Neural cell (in vitro differentiated cells): Measurements from ENCODE around the gene LANCL2. TPM values are rescaled to one million over a fixed set of nuclear protein-coding genes. Genes with fewer than 3 reads are reported as not detected.
"Not testable (repeated sequence)": the region's sequence is repeated elsewhere in the genome, so short reads cannot be mapped to it uniquely, and the experiment has no call there.

Source experiments
- H2AFZ ChIP-seq: fragments of 200-600, 300-800 bp; sonication (generic), shearing (Covaris generic); 2 replicates; pipeline ENCODE4 v1.6.0; 2014; ENCODE audit warnings: low read depth, mild to moderate bottlenecking, antibody characterized with exemption, low read length, moderate library complexity
- H3F3A ChIP-seq: fragments of 200-600 bp; shearing (Covaris generic); 2 replicates; pipeline ENCODE4 v1.6.1; 2016; ENCODE audit warnings: mild to moderate bottlenecking, moderate library complexity, mixed read lengths, antibody characterized with exemption, low read length; ENCODE audit not compliant: insufficient read depth, poor library complexity, severe bottlenecking
- H3K27ac ChIP-seq: fragments of 200-600, 300-800 bp; sonication (generic), shearing (Covaris generic); 2 replicates; pipeline ENCODE4 v1.5.1; 2014; ENCODE audit warnings: mild to moderate bottlenecking, low read length, moderate library complexity
- H3K27me3 ChIP-seq: fragments of 300-800, 200-600 bp; sonication (generic), shearing (Covaris generic); 2 replicates; pipeline ENCODE4 v1.6.0; 2014; ENCODE audit warnings: mild to moderate bottlenecking, low read depth, low read length, moderate library complexity; ENCODE audit not compliant: insufficient read depth
- H3K36me3 ChIP-seq: fragments of 300-800, 200-600 bp; sonication (generic), shearing (Covaris generic); 2 replicates; pipeline ENCODE4 v1.5.1; 2014; ENCODE audit warnings: mild to moderate bottlenecking, antibody characterized with exemption, low read length, moderate library complexity; ENCODE audit not compliant: insufficient read depth
- H3K4me2 ChIP-seq: fragments of 300-800, 200-600 bp; sonication (generic), shearing (Covaris generic); 2 replicates; pipeline ENCODE4 v1.6.0; 2014; ENCODE audit warnings: mild to moderate bottlenecking, low read length
- H3K4me3 ChIP-seq: fragments of 300-800, 200-600 bp; sonication (generic), shearing (Covaris generic); 2 replicates; pipeline ENCODE4 v1.5.1; 2014; ENCODE audit warnings: mild to moderate bottlenecking, low read length, moderate library complexity
- H3K79me2 ChIP-seq: fragments of 200-600 bp; shearing (Covaris generic); replicated peaks from 2 replicates; pipeline ENCODE4 v1.6.0; 2014; ENCODE audit warnings: mild to moderate bottlenecking, low read length, moderate library complexity; ENCODE audit not compliant: insufficient read depth
- H3K9ac ChIP-seq: fragments of 300-800, 200-600 bp; sonication (generic), shearing (Covaris generic); 2 replicates; pipeline ENCODE4 v1.6.1; 2016; ENCODE audit warnings: mild to moderate bottlenecking, low read length, mixed read lengths
- H3K9me2 ChIP-seq: fragments of 200-600 bp; shearing (Covaris generic); 2 replicates; pipeline ENCODE4 v1.6.1; 2016; ENCODE audit warnings: mild to moderate bottlenecking, low read length, mixed read lengths; ENCODE audit not compliant: insufficient read depth
- H3K9me3 ChIP-seq: fragments of 200-600, 300-800 bp; sonication (generic), shearing (Covaris generic); 2 replicates; pipeline ENCODE4 v1.6.1; 2016; ENCODE audit warnings: mild to moderate bottlenecking, mixed run types, low read length, moderate library complexity, mixed read lengths
- H4K20me1 ChIP-seq: fragments of 200-600 bp; shearing (Covaris generic); 2 replicates; pipeline ENCODE4 v1.6.1; 2016; ENCODE audit warnings: mild to moderate bottlenecking, mixed run types; ENCODE audit not compliant: insufficient read depth
- EP300 ChIP-seq: fragments of 450-650 bp; conservative IDR thresholded peaks from 2 replicates; pipeline ENCODE4 v1.6.1; 2014; ENCODE audit warnings: antibody characterized with exemption, mild to moderate bottlenecking, moderate library complexity; ENCODE audit not compliant: poor library complexity, severe bottlenecking
- EZH2 ChIP-seq: fragments of 200-600, 300-800 bp; shearing (Covaris generic), sonication (generic); IDR thresholded peaks from 2 replicates; pipeline ENCODE4 v1.6.1; 2014; ENCODE audit warnings: antibody characterized with exemption, low read length, borderline replicate concordance, mild to moderate bottlenecking; ENCODE audit not compliant: insufficient read depth, poor library complexity, severe bottlenecking
- MXI1 ChIP-seq: fragments of 450-650 bp; conservative IDR thresholded peaks from 2 replicates; pipeline ENCODE4 v1.6.1; 2014; ENCODE audit warnings: antibody characterized with exemption, mild to moderate bottlenecking; ENCODE audit not compliant: poor library complexity, severe bottlenecking
- POLR2AphosphoS5 ChIP-seq: IDR thresholded peaks from 2 replicates; pipeline ENCODE4 v1.6.1; 2012
- RAD21 ChIP-seq: fragments of 450-650 bp; conservative IDR thresholded peaks from 2 replicates; pipeline ENCODE4 v1.6.1; 2014; ENCODE audit warnings: antibody characterized with exemption, mild to moderate bottlenecking, moderate library complexity
- REST ChIP-seq: IDR thresholded peaks from 2 replicates; pipeline ENCODE4 v1.6.1; 2012; ENCODE audit warnings: borderline replicate concordance
- SMC3 ChIP-seq: fragments of 450-650 bp; conservative IDR thresholded peaks from 2 replicates; pipeline ENCODE4 v1.6.1; 2014; ENCODE audit warnings: antibody characterized with exemption, mild to moderate bottlenecking, moderate library complexity; ENCODE audit not compliant: poor library complexity
- TAF1 ChIP-seq: IDR thresholded peaks from 2 replicates; pipeline ENCODE4 v1.6.1; 2012; ENCODE audit warnings: low read depth
- polyA plus RNA-seq: library from polyadenylated mRNA; depleted of rRNA; stranded (reverse); fragments of >200 nt; gene quantifications from 2 replicates; pipeline ENCODE4 v1.2.3, GENCODE V29; 2014
- TF ChIP-seq, protein P1 (sequence below): fragments of 450-650 bp; IDR thresholded peaks from 2 replicates; pipeline ENCODE4 v1.5.1; 2014; ENCODE audit warnings: antibody characterized with exemption, mild to moderate bottlenecking, moderate library complexity; ENCODE audit not compliant: poor library complexity, severe bottlenecking

Gene LANCL2
- polyA plus RNA-seq, 1 donor from 2014 or later: 51.2 TPM

DNA sequence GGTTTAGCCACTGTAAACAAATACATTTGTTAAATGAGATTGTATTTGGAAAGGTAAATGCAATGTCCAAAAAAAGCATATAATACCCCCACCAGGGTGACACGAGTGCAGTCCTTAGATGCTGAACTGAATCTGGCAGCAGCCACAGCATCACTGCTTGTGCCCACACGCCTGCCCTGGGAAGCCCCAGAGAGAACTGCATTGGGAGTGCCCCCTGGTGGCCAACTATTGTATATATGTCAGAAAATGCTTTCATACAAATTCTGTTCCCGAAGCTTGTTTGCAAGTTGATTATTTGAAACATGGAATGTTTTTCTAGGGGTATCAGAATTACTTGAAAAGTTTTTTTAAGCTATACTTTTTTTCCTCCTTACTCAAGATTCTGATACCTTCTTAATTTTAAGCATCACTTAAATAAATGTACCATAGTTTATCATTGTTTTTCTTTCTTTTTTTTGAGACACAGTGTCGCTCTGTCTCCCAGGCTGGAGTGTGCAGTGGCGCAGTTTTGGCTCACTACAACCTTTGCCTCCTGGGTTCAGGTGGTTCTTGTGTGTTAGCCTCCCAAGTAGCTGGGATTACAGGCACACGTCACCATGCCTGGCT is 50.1 kb downstream of the LANCL2 start:
- H3K27me3 ChIP-seq: no peaks in the 10 kb centered on the region
- H4K20me1 ChIP-seq: no peaks in the 10 kb centered on the region
- TF ChIP-seq EP300: no peak
- peak; percentile 88 for TF ChIP-seq SMC3
- TF ChIP-seq, protein P1, sequence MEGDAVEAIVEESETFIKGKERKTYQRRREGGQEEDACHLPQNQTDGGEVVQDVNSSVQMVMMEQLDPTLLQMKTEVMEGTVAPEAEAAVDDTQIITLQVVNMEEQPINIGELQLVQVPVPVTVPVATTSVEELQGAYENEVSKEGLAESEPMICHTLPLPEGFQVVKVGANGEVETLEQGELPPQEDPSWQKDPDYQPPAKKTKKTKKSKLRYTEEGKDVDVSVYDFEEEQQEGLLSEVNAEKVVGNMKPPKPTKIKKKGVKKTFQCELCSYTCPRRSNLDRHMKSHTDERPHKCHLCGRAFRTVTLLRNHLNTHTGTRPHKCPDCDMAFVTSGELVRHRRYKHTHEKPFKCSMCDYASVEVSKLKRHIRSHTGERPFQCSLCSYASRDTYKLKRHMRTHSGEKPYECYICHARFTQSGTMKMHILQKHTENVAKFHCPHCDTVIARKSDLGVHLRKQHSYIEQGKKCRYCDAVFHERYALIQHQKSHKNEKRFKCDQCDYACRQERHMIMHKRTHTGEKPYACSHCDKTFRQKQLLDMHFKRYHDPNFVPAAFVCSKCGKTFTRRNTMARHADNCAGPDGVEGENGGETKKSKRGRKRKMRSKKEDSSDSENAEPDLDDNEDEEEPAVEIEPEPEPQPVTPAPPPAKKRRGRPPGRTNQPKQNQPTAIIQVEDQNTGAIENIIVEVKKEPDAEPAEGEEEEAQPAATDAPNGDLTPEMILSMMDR: peak; percentile 79
- peak; percentile 72 for TF ChIP-seq RAD21
- no peak for TF ChIP-seq TAF1
- TF ChIP-seq MXI1: no peak
- no peak for TF ChIP-seq REST
- TF ChIP-seq EZH2: no peak
- no peak for TF ChIP-seq POLR2AphosphoS5
- no peaks in the 10 kb centered on the region for H3F3A ChIP-seq
- no peak overlapping the region for H3K4me3 ChIP-seq
- H2AFZ ChIP-seq: no peak overlapping the region
- no peaks in the 10 kb centered on the region for H3K9me2 ChIP-seq
- H3K4me2 ChIP-seq: no peak overlapping the region
- no peak overlapping the region for H3K27ac ChIP-seq
- no peak overlapping the region for H3K9ac ChIP-seq
- no peaks in the 10 kb centered on the region for H3K9me3 ChIP-seq
- H3K79me2 ChIP-seq: no peaks in the 10 kb centered on the region
- no peaks in the 10 kb centered on the region for H3K36me3 ChIP-seq

DNA sequence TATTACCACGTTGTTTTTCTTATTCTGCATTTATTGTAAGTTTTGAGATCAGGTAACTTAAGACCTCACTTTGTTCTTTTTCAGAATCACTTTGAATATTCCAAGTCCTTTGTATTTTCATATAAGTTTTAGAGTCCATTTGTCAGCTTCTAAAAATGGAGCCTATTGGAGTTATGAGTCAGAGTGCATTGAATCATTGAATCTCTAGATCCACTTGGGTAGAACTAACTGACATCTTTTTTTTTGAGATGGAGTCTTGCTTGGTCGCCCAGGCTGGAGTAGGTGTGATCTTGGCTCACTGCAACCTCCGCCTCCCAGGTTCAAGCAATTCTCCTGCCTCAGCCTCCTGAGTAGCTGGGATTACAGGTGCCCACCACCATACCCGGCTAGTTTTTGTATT is 52.3 kb downstream of the LANCL2 start:
- not testable (repeated sequence) for H3K4me3 ChIP-seq, H2AFZ ChIP-seq, H3K36me3 ChIP-seq, H3K9me3 ChIP-seq, H3K79me2 ChIP-seq, H3K9me2 ChIP-seq, H3K27me3 ChIP-seq, H3K27ac ChIP-seq, H3F3A ChIP-seq, H3K9ac ChIP-seq, H4K20me1 ChIP-seq, H3K4me2 ChIP-seq

DNA sequence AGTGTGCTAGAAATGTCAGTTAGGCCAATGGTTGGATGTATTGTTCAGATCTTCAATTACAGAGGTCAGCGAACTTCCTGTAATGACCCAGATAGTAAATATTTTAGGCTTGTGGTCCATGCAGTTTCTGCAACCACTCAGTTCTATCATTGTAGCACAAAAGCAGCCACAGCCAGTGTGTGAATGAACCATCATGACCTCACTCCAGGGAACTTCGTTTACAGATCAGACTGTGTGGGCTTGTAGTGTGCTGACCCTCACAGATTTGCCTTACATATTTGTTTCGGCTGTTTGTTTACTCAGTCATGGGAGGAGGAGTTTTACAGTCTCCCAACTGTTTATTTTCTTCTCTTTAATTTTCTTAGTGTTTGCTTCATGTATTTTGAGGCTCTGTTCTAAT is 55.4 kb downstream of the LANCL2 start:
- no peak overlapping the region for H3K4me2 ChIP-seq
- no peaks in the 10 kb centered on the region for H3K9me2 ChIP-seq

More for the DNA sequence above, 55.4 kb downstream of the LANCL2 start:
- no peak overlapping the region for H3K9ac ChIP-seq
- H3F3A ChIP-seq: no peaks in the 10 kb centered on the region
- H3K9me3 ChIP-seq: no peaks in the 10 kb centered on the region
- H3K27ac ChIP-seq: no peak overlapping the region
- no peaks in the 10 kb centered on the region for H4K20me1 ChIP-seq
- peaks cover 2% of the 10 kb centered on the region for H3K36me3 ChIP-seq
- no peaks in the 10 kb centered on the region for H3K27me3 ChIP-seq
- H3K4me3 ChIP-seq: no peak overlapping the region
- no peak for TF ChIP-seq EZH2
- TF ChIP-seq MXI1: no peak
- TF ChIP-seq, protein P1: no peak
- TF ChIP-seq POLR2AphosphoS5: no peak
- TF ChIP-seq RAD21: no peak
- TF ChIP-seq EP300: no peak
- TF ChIP-seq SMC3: no peak
- TF ChIP-seq REST: no peak
- no peak for TF ChIP-seq TAF1
- no peaks in the 10 kb centered on the region for H3K79me2 ChIP-seq
- no peak overlapping the region for H2AFZ ChIP-seq
